ENCODE measurements around the gene THAP4.
A peak's percentile ranks its signal among the peaks of the same experiment; 100 is the strongest.

THAP4 gene

GRCh38 chr2:241603686-241604085 is 33.3 kb downstream of the THAP4 start:
- DNase-seq (ENCODE audit: low spot score) = no peak
- in situ Hi-C loops (cut with MboI; ENCODE audit: low pct_unique_long_range_greater_than_20kb, low sequenced_read_pairs, unreplicated experiment) = no loop called here
- TF ChIP-seq, protein P1, sequence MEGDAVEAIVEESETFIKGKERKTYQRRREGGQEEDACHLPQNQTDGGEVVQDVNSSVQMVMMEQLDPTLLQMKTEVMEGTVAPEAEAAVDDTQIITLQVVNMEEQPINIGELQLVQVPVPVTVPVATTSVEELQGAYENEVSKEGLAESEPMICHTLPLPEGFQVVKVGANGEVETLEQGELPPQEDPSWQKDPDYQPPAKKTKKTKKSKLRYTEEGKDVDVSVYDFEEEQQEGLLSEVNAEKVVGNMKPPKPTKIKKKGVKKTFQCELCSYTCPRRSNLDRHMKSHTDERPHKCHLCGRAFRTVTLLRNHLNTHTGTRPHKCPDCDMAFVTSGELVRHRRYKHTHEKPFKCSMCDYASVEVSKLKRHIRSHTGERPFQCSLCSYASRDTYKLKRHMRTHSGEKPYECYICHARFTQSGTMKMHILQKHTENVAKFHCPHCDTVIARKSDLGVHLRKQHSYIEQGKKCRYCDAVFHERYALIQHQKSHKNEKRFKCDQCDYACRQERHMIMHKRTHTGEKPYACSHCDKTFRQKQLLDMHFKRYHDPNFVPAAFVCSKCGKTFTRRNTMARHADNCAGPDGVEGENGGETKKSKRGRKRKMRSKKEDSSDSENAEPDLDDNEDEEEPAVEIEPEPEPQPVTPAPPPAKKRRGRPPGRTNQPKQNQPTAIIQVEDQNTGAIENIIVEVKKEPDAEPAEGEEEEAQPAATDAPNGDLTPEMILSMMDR (IDR thresholded peaks at IDR 0.05; ENCODE audit: extremely low read depth, insufficient read depth, missing control alignments) = no peak

DNA sequence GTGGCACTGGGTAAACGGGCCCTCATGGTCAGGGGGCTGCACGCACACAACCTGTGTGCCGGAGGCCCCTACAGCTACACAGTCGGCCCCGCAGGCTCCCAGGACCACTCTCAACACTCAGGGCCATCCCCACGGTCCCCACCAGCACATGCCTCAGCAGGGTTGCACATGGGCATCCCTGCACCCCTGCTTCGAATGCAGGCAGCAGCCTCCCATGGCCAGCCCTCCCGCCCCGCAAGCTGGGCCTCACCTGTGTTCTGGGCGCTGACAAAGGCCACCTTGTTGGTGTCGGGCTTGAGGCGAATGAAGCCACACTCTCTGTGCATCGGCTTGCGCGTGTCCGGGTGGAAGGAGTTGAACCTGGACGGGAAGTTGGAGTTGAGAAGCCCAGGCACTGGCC is 34.2 kb downstream of the THAP4 start:
- in situ Hi-C loops (cut with MboI; ENCODE audit: low pct_unique_long_range_greater_than_20kb, low sequenced_read_pairs, unreplicated experiment) = no loop called here
- TF ChIP-seq, protein P1 (IDR thresholded peaks at IDR 0.05; ENCODE audit: extremely low read depth, insufficient read depth, missing control alignments) = no peak
- no peak for DNase-seq (ENCODE audit: low spot score)

- no peak for DNase-seq (ENCODE audit: low spot score)
- in situ Hi-C loops (cut with MboI; ENCODE audit: low pct_unique_long_range_greater_than_20kb, low sequenced_read_pairs, unreplicated experiment) = no loop called here
- TF ChIP-seq, protein P1 (IDR thresholded peaks at IDR 0.05; ENCODE audit: extremely low read depth, insufficient read depth, missing control alignments) = no peak
These were observed 35.1 kb downstream of the THAP4 start for GRCh38 chr2:241601841-241602240.

- DNase-seq (ENCODE audit: low spot score) = no peak
- in situ Hi-C loops (cut with MboI; ENCODE audit: low pct_unique_long_range_greater_than_20kb, low sequenced_read_pairs, unreplicated experiment) = no loop called here
- TF ChIP-seq, protein P1 (IDR thresholded peaks at IDR 0.05; ENCODE audit: extremely low read depth, insufficient read depth, missing control alignments) = no peak
These were observed 37.3 kb downstream of the THAP4 start for GRCh38 chr2:241599615-241600014.

DNA sequence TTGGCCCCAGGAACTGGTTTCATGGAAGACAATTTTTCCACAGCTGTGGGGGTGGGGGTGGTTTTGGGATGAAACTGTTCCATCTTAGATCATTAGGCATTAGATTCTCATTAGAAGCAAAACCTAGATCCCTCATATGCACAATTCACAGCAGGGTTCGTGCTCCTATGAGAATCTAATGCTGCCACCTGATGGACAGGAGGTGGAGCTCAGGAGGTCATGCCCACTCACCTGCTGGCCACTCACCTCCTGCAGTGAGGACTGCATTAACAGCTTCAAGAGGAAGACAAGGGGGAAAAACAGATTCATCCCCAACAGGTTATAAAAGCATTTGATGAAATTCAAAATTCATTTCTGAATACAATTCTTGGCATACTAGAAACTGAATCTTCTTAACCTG is 38.5 kb downstream of the THAP4 start:
- DNase-seq (ENCODE audit: low spot score) = no peak
- in situ Hi-C loops (cut with MboI; ENCODE audit: low pct_unique_long_range_greater_than_20kb, low sequenced_read_pairs, unreplicated experiment) = no loop called here
- TF ChIP-seq, protein P1 (IDR thresholded peaks at IDR 0.05; ENCODE audit: extremely low read depth, insufficient read depth, missing control alignments) = peak; percentile 41

- DNase-seq (ENCODE audit: low spot score) = no peak
- in situ Hi-C loops (cut with MboI; ENCODE audit: low pct_unique_long_range_greater_than_20kb, low sequenced_read_pairs, unreplicated experiment) = no loop called here
- TF ChIP-seq, protein P1 (IDR thresholded peaks at IDR 0.05; ENCODE audit: extremely low read depth, insufficient read depth, missing control alignments) = no peak
These were observed 38.9 kb downstream of the THAP4 start for GRCh38 chr2:241598061-241598460.

GRCh38 chr2:241597561-241597960 is 39.4 kb downstream of the THAP4 start:
- no peak for DNase-seq (ENCODE audit: low spot score)
- in situ Hi-C loops (cut with MboI; ENCODE audit: low pct_unique_long_range_greater_than_20kb, low sequenced_read_pairs, unreplicated experiment) = no loop called here

More at GRCh38 chr2:241597561-241597960, 39.4 kb downstream of the THAP4 start:
- TF ChIP-seq, protein P1 (IDR thresholded peaks at IDR 0.05; ENCODE audit: extremely low read depth, insufficient read depth, missing control alignments) = no peak
